COR-L47 (cell line): ENCODE data around the gene TP53RK.

ENCODE experiments used
- DNase-seq: peaks from one replicate; lab custom pipeline; 2025; lab: John Stamatoyannopoulos, UW

TP53RK gene

DNA sequence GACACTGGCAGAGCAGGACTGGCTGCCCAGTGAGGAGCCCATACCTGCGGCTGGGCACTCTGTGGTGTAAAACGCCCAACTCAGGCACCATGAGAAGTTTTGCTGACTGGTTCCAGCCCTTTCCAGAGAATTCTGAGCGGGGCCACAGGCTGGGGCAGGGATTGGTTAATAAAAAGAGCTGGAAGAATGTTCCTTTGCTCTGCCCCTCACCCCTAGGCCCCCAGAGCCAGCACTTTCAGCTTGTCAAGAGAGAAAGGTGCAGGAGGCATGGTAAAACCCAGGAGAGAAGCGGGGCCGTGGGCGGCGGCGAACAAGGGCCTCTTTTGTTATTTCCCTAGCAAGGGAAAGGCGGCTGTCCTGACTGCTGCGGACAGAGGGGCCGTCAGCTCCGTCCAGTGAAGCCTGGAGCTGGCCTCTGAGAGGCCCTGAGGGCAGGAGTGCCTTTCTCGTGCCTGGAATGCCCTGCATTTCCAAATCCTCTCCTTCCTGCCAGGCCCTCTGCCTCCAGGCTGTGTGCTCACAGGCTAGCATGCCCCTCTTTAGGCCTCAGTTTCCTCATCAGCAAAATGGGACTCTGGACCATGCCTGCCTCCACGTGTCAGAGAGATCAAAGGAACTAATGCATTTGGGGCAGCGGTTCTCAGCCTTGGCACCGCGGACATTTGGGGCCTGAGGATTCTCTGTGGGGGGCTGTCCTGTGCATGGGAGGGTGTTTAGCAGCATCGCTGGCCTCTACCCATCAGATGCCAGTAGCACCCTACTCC lies 50.9 kb downstream of the TP53RK start:
- no peak for DNase-seq

DNA sequence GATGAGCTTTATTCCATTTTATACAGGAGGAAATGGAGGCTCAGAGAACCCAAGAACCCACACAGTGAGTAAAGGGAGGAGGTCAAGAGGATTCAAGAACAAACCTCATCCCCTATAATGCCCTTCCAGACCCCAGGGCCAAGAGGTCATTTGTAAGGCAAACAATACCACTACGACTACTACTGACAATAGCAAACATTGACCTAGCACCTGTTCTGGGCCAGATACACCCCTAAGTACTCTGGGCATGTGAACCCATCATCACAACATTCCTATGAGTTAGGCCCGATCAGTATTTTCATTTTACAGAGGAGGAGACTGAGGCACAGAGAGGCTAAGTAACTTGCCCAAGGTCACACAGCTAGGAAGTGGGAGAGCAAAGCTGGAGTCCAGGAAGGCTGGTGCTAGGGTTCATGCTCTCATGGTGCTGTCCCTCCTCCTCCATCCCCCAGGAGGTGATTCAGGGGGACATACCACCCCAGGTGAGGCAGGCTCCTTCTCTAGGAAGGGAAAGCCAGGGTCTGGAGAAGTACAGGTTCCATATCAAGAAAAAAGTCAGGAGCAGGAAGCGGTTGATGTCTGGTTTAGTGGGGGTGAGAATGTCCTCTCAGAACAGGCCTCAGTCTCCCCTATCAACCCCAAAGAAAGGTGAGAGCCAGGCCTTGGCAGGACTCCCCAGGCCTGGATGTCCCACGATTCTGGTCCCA lies 51.7 kb downstream of the TP53RK start:
- no peak for DNase-seq

GRCh38 chr20:46637020-46637419 lies 52.2 kb downstream of the TP53RK start:
- no peak for DNase-seq

DNA sequence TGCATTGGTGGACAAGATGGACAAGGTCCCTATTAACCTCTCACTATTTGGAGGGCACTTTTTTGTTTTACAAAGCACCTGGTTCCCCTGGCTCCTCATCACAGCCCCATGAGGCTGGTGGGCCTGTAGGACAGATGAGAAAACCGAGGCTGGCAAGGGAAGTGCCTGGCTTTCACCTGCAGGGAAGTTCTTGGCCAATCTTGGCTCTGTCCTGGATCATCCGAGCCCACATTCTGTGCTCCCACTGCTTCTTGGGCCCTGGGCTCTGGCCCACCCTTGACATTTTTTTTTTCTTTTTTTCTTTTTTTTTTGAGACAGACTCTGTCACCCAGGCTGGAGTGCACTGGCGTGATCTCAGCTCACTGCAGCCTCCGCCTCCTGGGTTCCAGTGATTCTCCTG lies 52.7 kb downstream of the TP53RK start:
- DNase-seq = no peak

DNA sequence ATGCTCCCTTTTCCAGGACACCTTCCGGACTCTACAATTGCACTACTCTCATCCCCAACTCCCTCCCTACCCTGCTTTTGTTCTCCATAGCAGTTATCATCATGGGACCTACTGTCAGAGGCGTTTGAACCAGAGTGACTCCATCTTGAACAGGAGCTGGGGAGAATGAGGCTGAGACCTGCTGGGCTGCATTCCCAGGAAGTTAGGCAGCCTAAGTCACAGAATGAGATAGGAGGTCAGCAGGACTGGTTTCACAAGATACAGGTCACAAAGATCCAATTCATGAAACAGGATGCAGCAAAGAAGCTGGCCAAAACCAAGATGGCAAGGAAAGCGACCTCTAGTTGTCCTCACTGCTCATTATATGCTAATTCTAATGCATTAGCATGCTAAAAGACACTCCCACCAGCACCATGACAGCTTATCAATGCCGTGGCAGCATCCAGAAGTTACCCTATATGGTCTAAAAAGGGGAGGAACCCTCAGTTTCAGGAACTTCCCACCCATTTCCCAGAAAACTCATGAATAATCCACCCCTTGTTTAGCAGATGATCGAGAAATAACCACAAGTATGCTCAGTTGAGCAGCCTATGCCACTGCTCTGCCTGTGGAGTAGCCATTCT lies 53.6 kb downstream of the TP53RK start:
- no peak for DNase-seq

- no peak for DNase-seq
Measured at GRCh38 chr20:46634528-46634927, 54.7 kb downstream of the TP53RK start.
